ENCODE data around the gene GGACT. TPM values are rescaled to one million over a fixed set of nuclear protein-coding genes. Genes with fewer than 3 reads are reported as not detected.
"Not testable (repeated sequence)": the region's sequence is repeated elsewhere in the genome, so short reads cannot be mapped to it uniquely, and the experiment has no call there.

Gene GGACT
- total RNA-seq, 1 experiment from 2014 or later, result 3.8 TPM

GRCh38 chr13:100581504-100581903 is 7.1 kb downstream of the GGACT start:
- no peak overlapping the region for H3K4me3 ChIP-seq (ENCODE audit: low read depth, low read length, poor library complexity, severe bottlenecking)
- H3K27ac ChIP-seq (ENCODE audit: low read depth, low read length, poor library complexity, severe bottlenecking), result no peak overlapping the region
- POLR2A ChIA-PET (ENCODE audit: low non-redundant PET), result no interaction called here
- H3K36me3 ChIP-seq (ENCODE audit: insufficient read depth, low read length, poor library complexity, severe bottlenecking), result no peaks in the 10 kb centered on the region
- no peaks in the 10 kb centered on the region for H3K9me3 ChIP-seq (ENCODE audit: low read depth, low read length, poor library complexity, severe bottlenecking)
- H3K27me3 ChIP-seq (replicated peaks; ENCODE audit: insufficient read depth, low read depth, low read length, poor library complexity), result no peaks in the 10 kb centered on the region
- no peak for DNase-seq (ENCODE audit: low spot score)
- intact Hi-C loops (cut with micrococcal nuclease; ENCODE audit: unreplicated experiment), result no loop called here
- BruUV-seq (replicated peaks), result no TSS peak
- H3K4me1 ChIP-seq (ENCODE audit: insufficient read depth, low read length, poor library complexity, severe bottlenecking), result peaks cover 4% of the 10 kb centered on the region
- CTCF ChIA-PET, result no interaction called here
- TF ChIP-seq EZH2 (IDR thresholded peaks at IDR 0.05; ENCODE audit: borderline replicate concordance, low read depth, low read length, poor library complexity, severe bottlenecking) (no peak), CTCF (conservative IDR thresholded peaks at IDR 0.05; ENCODE audit: low read depth, low read length) (no peak)

- no TSS peak for BruUV-seq (replicated peaks)
- CTCF ChIA-PET, result no interaction called here
Observed at GRCh38 chr13:100581030-100581429, 7.6 kb downstream of the GGACT start.

DNA sequence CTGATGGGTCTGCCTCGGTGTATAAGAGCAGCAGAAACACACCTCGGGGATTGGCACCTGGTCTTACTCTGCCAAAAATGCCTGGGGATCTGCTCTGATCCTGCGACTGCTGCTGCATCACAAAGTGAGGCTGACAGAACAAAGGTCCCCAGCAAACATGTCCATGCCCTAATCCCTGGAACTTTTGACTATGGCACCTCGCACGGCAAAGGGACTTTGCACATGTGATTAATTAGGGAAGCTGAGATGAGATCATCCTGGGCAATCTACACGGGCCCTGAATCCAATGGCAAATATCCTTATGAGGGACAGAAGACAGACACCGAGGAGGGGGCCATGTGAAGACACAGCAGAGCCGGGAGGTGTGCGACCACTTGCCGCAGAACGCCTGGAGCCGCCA is 8.5 kb downstream of the GGACT start:
- no peak overlapping the region for H3K4me3 ChIP-seq (ENCODE audit: low read depth, low read length, poor library complexity, severe bottlenecking)
- H3K27ac ChIP-seq (ENCODE audit: low read depth, low read length, poor library complexity, severe bottlenecking), result no peak overlapping the region
- POLR2A ChIA-PET (ENCODE audit: low non-redundant PET), result no interaction called here
- CTCF ChIA-PET, result no interaction called here
- H3K36me3 ChIP-seq (ENCODE audit: insufficient read depth, low read length, poor library complexity, severe bottlenecking), result no peaks in the 10 kb centered on the region
- no TSS peak for BruUV-seq (replicated peaks)
- peaks cover under 1% of the 10 kb centered on the region for H3K4me1 ChIP-seq (ENCODE audit: insufficient read depth, low read length, poor library complexity, severe bottlenecking)
- intact Hi-C loops (cut with micrococcal nuclease; ENCODE audit: unreplicated experiment), result no loop called here
- DNase-seq (ENCODE audit: low spot score), result no peak
- H3K9me3 ChIP-seq (ENCODE audit: low read depth, low read length, poor library complexity, severe bottlenecking), result no peaks in the 10 kb centered on the region
- no peak for TF ChIP-seq EZH2 (IDR thresholded peaks at IDR 0.05; ENCODE audit: borderline replicate concordance, low read depth, low read length, poor library complexity, severe bottlenecking)
- no peak for TF ChIP-seq CTCF (conservative IDR thresholded peaks at IDR 0.05; ENCODE audit: low read depth, low read length)
- no peaks in the 10 kb centered on the region for H3K27me3 ChIP-seq (replicated peaks; ENCODE audit: insufficient read depth, low read depth, low read length, poor library complexity)

More at GRCh38 chr13:100581030-100581429, 7.6 kb downstream of the GGACT start:
- H3K4me1 ChIP-seq (ENCODE audit: insufficient read depth, low read length, poor library complexity, severe bottlenecking), result peaks cover 4% of the 10 kb centered on the region
- no peak for DNase-seq (ENCODE audit: low spot score)
- no peaks in the 10 kb centered on the region for H3K27me3 ChIP-seq (replicated peaks; ENCODE audit: insufficient read depth, low read depth, low read length, poor library complexity)
- no peak overlapping the region for H3K27ac ChIP-seq (ENCODE audit: low read depth, low read length, poor library complexity, severe bottlenecking)
- POLR2A ChIA-PET (ENCODE audit: low non-redundant PET), result no interaction called here
- no peak overlapping the region for H3K4me3 ChIP-seq (ENCODE audit: low read depth, low read length, poor library complexity, severe bottlenecking)
- no peaks in the 10 kb centered on the region for H3K9me3 ChIP-seq (ENCODE audit: low read depth, low read length, poor library complexity, severe bottlenecking)
- intact Hi-C loops (cut with micrococcal nuclease; ENCODE audit: unreplicated experiment), result no loop called here
- no peaks in the 10 kb centered on the region for H3K36me3 ChIP-seq (ENCODE audit: insufficient read depth, low read length, poor library complexity, severe bottlenecking)
- no peak for TF ChIP-seq EZH2 (IDR thresholded peaks at IDR 0.05; ENCODE audit: borderline replicate concordance, low read depth, low read length, poor library complexity, severe bottlenecking)
- no peak for TF ChIP-seq CTCF (conservative IDR thresholded peaks at IDR 0.05; ENCODE audit: low read depth, low read length)

DNA sequence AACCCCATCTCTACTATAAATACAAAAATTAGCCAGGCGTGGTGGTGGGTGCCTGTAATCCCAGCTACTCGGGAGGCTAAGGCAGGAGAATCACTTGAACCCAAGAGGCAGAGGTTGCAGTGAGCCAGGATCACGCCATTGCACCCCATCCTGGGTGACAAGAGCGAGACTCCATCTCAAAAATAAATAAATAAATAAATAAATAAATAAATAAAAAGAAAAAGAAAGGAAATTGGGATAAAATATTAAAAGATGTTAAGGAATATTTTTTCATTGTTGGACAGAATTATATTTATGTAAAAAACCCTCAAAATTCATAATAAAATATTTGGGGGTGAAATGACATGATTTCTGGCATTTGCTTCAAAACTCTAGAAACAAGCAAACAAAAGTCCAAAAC is 11.3 kb downstream of the GGACT start:
- BruUV-seq (replicated peaks); CTCF ChIA-PET; intact Hi-C loops (cut with micrococcal nuclease; ENCODE audit: unreplicated experiment); POLR2A ChIA-PET (ENCODE audit: low non-redundant PET); H3K27me3 ChIP-seq (replicated peaks; ENCODE audit: insufficient read depth, low read depth, low read length, poor library complexity); H3K27ac ChIP-seq (ENCODE audit: low read depth, low read length, poor library complexity, severe bottlenecking); H3K4me1 ChIP-seq (ENCODE audit: insufficient read depth, low read length, poor library complexity, severe bottlenecking); H3K4me3 ChIP-seq (ENCODE audit: low read depth, low read length, poor library complexity, severe bottlenecking); DNase-seq (ENCODE audit: low spot score); H3K9me3 ChIP-seq (ENCODE audit: low read depth, low read length, poor library complexity, severe bottlenecking); H3K36me3 ChIP-seq (ENCODE audit: insufficient read depth, low read length, poor library complexity, severe bottlenecking): not testable (repeated sequence)

All from A673 (cell line).